T-helper 1 cell treated with Interleukin-12 subunit alpha and Interleukin-12 subunit beta and Interleukin-4 antibody, amounts not matched to agents 30 μg/mL and 1 μg/mL, for 36 hours (primary cell): ENCODE results near the gene LNX2.

Experiments
- H3K27ac Mint-ChIP-seq: one replicate; pipeline ENCODE4 v1.8.0; 2021; ENCODE audit warnings: mild to moderate bottlenecking, mixed read lengths
- H3K27me3 Mint-ChIP-seq: one replicate; pipeline ENCODE4 v1.8.0; 2021; ENCODE audit warnings: low read depth, mixed read lengths
- H3K36me3 Mint-ChIP-seq: one replicate; pipeline ENCODE4 v1.8.0; 2021; ENCODE audit warnings: low read depth, mixed read lengths
- H3K4me1 Mint-ChIP-seq: one replicate; pipeline ENCODE4 v1.8.0; 2021; ENCODE audit warnings: low read depth, mixed read lengths
- H3K4me3 Mint-ChIP-seq: one replicate; pipeline ENCODE4 v1.8.0; 2021; ENCODE audit warnings: mild to moderate bottlenecking, moderate library complexity, mixed read lengths
- H3K9me3 Mint-ChIP-seq: one replicate; pipeline ENCODE4 v1.8.0; 2021; ENCODE audit warnings: mixed read lengths

Gene LNX2

GRCh38 chr13:27644302-27644701, 24.0 kb upstream of the LNX2 start:
- Mint-ChIP-seq H3K27me3 (no peaks in the 10 kb centered on the region), H3K9me3 (peaks cover 5% of the 10 kb centered on the region), H3K27ac (no peak overlapping the region), H3K36me3 (peaks cover 27% of the 10 kb centered on the region), H3K4me3 (no peak overlapping the region), H3K4me1 (peaks cover 11% of the 10 kb centered on the region)

GRCh38 chr13:27643334-27644132, 23.2 kb upstream of the LNX2 start:
- no peak overlapping the region for H3K27ac Mint-ChIP-seq
- H3K4me3 Mint-ChIP-seq, result no peak overlapping the region
- peaks cover 21% of the 10 kb centered on the region for H3K36me3 Mint-ChIP-seq
- H3K27me3 Mint-ChIP-seq, result no peaks in the 10 kb centered on the region
- H3K9me3 Mint-ChIP-seq, result no peaks in the 10 kb centered on the region
- H3K4me1 Mint-ChIP-seq, result peaks cover 15% of the 10 kb centered on the region

GRCh38 chr13:27641711-27642502, 21.6 kb upstream of the LNX2 start:
- Mint-ChIP-seq H3K4me1 (peaks cover 24% of the 10 kb centered on the region), H3K9me3 (no peaks in the 10 kb centered on the region), H3K4me3 (no peak overlapping the region), H3K27me3 (no peaks in the 10 kb centered on the region), H3K36me3 (peaks cover 17% of the 10 kb centered on the region), H3K27ac (no peak overlapping the region)

GRCh38 chr13:27639186-27639585, 18.9 kb upstream of the LNX2 start:
- Mint-ChIP-seq H3K4me3 (no peak overlapping the region), H3K9me3 (no peaks in the 10 kb centered on the region), H3K27ac (no peak overlapping the region), H3K27me3 (no peaks in the 10 kb centered on the region), H3K36me3 (peaks cover 4% of the 10 kb centered on the region), H3K4me1 (peaks cover 27% of the 10 kb centered on the region)

- Mint-ChIP-seq H3K9me3 (no peaks in the 10 kb centered on the region), H3K4me3 (no peak overlapping the region), H3K27me3 (no peaks in the 10 kb centered on the region), H3K27ac (no peak overlapping the region), H3K4me1 (peaks cover 27% of the 10 kb centered on the region), H3K36me3 (peaks cover 4% of the 10 kb centered on the region)
Measured at GRCh38 chr13:27638521-27638920, 18.2 kb upstream of the LNX2 start.

GRCh38 chr13:27638001-27638400, 17.7 kb upstream of the LNX2 start:
- peaks cover 25% of the 10 kb centered on the region for H3K4me1 Mint-ChIP-seq

GRCh38 chr13:27637289-27637626, 16.9 kb upstream of the LNX2 start:
- no peak overlapping the region for H3K4me3 Mint-ChIP-seq
- no peaks in the 10 kb centered on the region for H3K27me3 Mint-ChIP-seq
- no peak overlapping the region for H3K27ac Mint-ChIP-seq
- peaks cover 5% of the 10 kb centered on the region for H3K36me3 Mint-ChIP-seq
- no peaks in the 10 kb centered on the region for H3K9me3 Mint-ChIP-seq
- peaks cover 23% of the 10 kb centered on the region for H3K4me1 Mint-ChIP-seq

More at GRCh38 chr13:27638001-27638400, 17.7 kb upstream of the LNX2 start:
- Mint-ChIP-seq H3K27ac (no peak overlapping the region), H3K4me3 (no peak overlapping the region), H3K36me3 (peaks cover 4% of the 10 kb centered on the region), H3K9me3 (no peaks in the 10 kb centered on the region), H3K27me3 (no peaks in the 10 kb centered on the region)

- Mint-ChIP-seq H3K27ac (no peak overlapping the region), H3K9me3 (no peaks in the 10 kb centered on the region), H3K27me3 (no peaks in the 10 kb centered on the region), H3K36me3 (peaks cover 7% of the 10 kb centered on the region), H3K4me1 (peaks cover 23% of the 10 kb centered on the region), H3K4me3 (no peak overlapping the region)
Measured at GRCh38 chr13:27636589-27637288, 16.4 kb upstream of the LNX2 start.

GRCh38 chr13:27635266-27635665, 14.9 kb upstream of the LNX2 start:
- H3K27me3 Mint-ChIP-seq, result no peaks in the 10 kb centered on the region
- H3K4me1 Mint-ChIP-seq, result peaks cover 28% of the 10 kb centered on the region
- no peak overlapping the region for H3K27ac Mint-ChIP-seq
- no peak overlapping the region for H3K4me3 Mint-ChIP-seq
- H3K9me3 Mint-ChIP-seq, result no peaks in the 10 kb centered on the region
- peaks cover 13% of the 10 kb centered on the region for H3K36me3 Mint-ChIP-seq

- Mint-ChIP-seq H3K27me3 (no peaks in the 10 kb centered on the region), H3K27ac (no peak overlapping the region), H3K4me1 (peaks cover 28% of the 10 kb centered on the region), H3K9me3 (no peaks in the 10 kb centered on the region), H3K4me3 (no peak overlapping the region), H3K36me3 (peaks cover 13% of the 10 kb centered on the region)
Measured at GRCh38 chr13:27634791-27635190, 14.5 kb upstream of the LNX2 start.

- Mint-ChIP-seq H3K36me3 (peaks cover 13% of the 10 kb centered on the region), H3K27ac (no peak overlapping the region), H3K9me3 (no peaks in the 10 kb centered on the region), H3K4me3 (no peak overlapping the region), H3K4me1 (peaks cover 26% of the 10 kb centered on the region), H3K27me3 (no peaks in the 10 kb centered on the region)
Measured at GRCh38 chr13:27634231-27634630, 13.9 kb upstream of the LNX2 start.

GRCh38 chr13:27632648-27633047, 12.3 kb upstream of the LNX2 start:
- no peaks in the 10 kb centered on the region for H3K9me3 Mint-ChIP-seq
- H3K27me3 Mint-ChIP-seq, result no peaks in the 10 kb centered on the region
- no peak overlapping the region for H3K4me3 Mint-ChIP-seq
- H3K4me1 Mint-ChIP-seq, result peaks cover 20% of the 10 kb centered on the region
- H3K36me3 Mint-ChIP-seq, result peaks cover 9% of the 10 kb centered on the region
- H3K27ac Mint-ChIP-seq, result no peak overlapping the region

- H3K4me3 Mint-ChIP-seq, result no peak overlapping the region
- no peak overlapping the region for H3K27ac Mint-ChIP-seq
- H3K36me3 Mint-ChIP-seq, result peaks cover 11% of the 10 kb centered on the region
- peaks cover 22% of the 10 kb centered on the region for H3K4me1 Mint-ChIP-seq
- H3K9me3 Mint-ChIP-seq, result no peaks in the 10 kb centered on the region
- H3K27me3 Mint-ChIP-seq, result no peaks in the 10 kb centered on the region
Measured at GRCh38 chr13:27632214-27632613, 11.9 kb upstream of the LNX2 start.

- H3K4me3 Mint-ChIP-seq, result no peak overlapping the region
- H3K36me3 Mint-ChIP-seq, result peaks cover 15% of the 10 kb centered on the region
- H3K9me3 Mint-ChIP-seq, result no peaks in the 10 kb centered on the region
- no peak overlapping the region for H3K27ac Mint-ChIP-seq
- H3K4me1 Mint-ChIP-seq, result peaks cover 22% of the 10 kb centered on the region
- H3K27me3 Mint-ChIP-seq, result no peaks in the 10 kb centered on the region
Measured at GRCh38 chr13:27631665-27632064, 11.3 kb upstream of the LNX2 start.

GRCh38 chr13:27631156-27631555, 10.8 kb upstream of the LNX2 start:
- H3K4me3 Mint-ChIP-seq, result no peak overlapping the region

More at GRCh38 chr13:27631156-27631555, 10.8 kb upstream of the LNX2 start:
- no peaks in the 10 kb centered on the region for H3K9me3 Mint-ChIP-seq
- H3K27me3 Mint-ChIP-seq, result no peaks in the 10 kb centered on the region
- peaks cover 15% of the 10 kb centered on the region for H3K36me3 Mint-ChIP-seq
- peaks cover 22% of the 10 kb centered on the region for H3K4me1 Mint-ChIP-seq
- no peak overlapping the region for H3K27ac Mint-ChIP-seq
